ENCODE data around the gene RPIA.
"Not testable (repeated sequence)": the region's sequence is repeated elsewhere in the genome, so short reads cannot be mapped to it uniquely, and the experiment has no call there.

RPIA gene

GRCh38 chr2:88765889-88766481 is 74.5 kb downstream of the RPIA start:
- in situ Hi-C loops (cut with MboI; ENCODE audit: low sequenced_read_pairs), result not testable (repeated sequence)

GRCh38 chr2:88770016-88770415 is 78.5 kb downstream of the RPIA start:
- in situ Hi-C loops (cut with MboI; ENCODE audit: low sequenced_read_pairs), result no loop called here

GRCh38 chr2:88773233-88774028 is 82.0 kb downstream of the RPIA start:
- in situ Hi-C loops (cut with MboI; ENCODE audit: low sequenced_read_pairs), result not testable (repeated sequence)

- in situ Hi-C loops (cut with MboI; ENCODE audit: low sequenced_read_pairs), result not testable (repeated sequence)
Observed at GRCh38 chr2:88789213-88789612, 97.7 kb downstream of the RPIA start.

GRCh38 chr2:88795932-88796331 is 104.5 kb downstream of the RPIA start:
- in situ Hi-C loops (cut with MboI; ENCODE audit: low sequenced_read_pairs), result not testable (repeated sequence)

- in situ Hi-C loops (cut with MboI; ENCODE audit: low sequenced_read_pairs), result not testable (repeated sequence)
Observed at GRCh38 chr2:88796523-88796922, 105.0 kb downstream of the RPIA start.

GRCh38 chr2:88797164-88797563 is 105.7 kb downstream of the RPIA start:
- in situ Hi-C loops (cut with MboI; ENCODE audit: low sequenced_read_pairs), result not testable (repeated sequence)

Data from hTERT RPE-1 (cell line).